WTC11 (cell line): Measurements from ENCODE around the gene PABPN1L. TPM values are rescaled to one million over a fixed set of nuclear protein-coding genes. Genes with fewer than 3 reads are reported as not detected.

Experiments used
- ATAC-seq: fragments of 200-7000 bp; cut with Tn5 transposase; 2 replicates; pipeline ENCODE4 v1.10.0; 2021; ENCODE audit warnings: mild to moderate bottlenecking, moderate library complexity
- CTCF ChIA-PET: fragments of 300-600 bp; sonication (Branson Sonifier 250); formaldehyde crosslinking; loops from one replicate; lab custom pipeline; 2021; ENCODE audit warnings: antibody characterized with exemption; lab: Charles Lee
- POLR2A ChIA-PET: fragments of 350-600 bp; sonication (Branson Sonifier 250); formaldehyde crosslinking; loops from one replicate; lab custom pipeline; 2021; ENCODE audit warnings: antibody characterized with exemption; lab: Charles Lee
- DNase-seq: peaks from one replicate; pipeline ENCODE4 v3.0.0; 2021; ENCODE audit warnings: low spot score
- H3K27ac Mint-ChIP-seq: 2 replicates; pipeline ENCODE4 v1.8.0; 2021; ENCODE audit warnings: mixed read lengths
- H3K27me3 Mint-ChIP-seq: 2 replicates; pipeline ENCODE4 v1.8.0; 2021; ENCODE audit warnings: low read depth, mild to moderate bottlenecking, moderate library complexity, mixed read lengths
- H3K36me3 Mint-ChIP-seq: 2 replicates; pipeline ENCODE4 v1.8.0; 2021; ENCODE audit warnings: mixed read lengths
- H3K4me1 Mint-ChIP-seq: 2 replicates; pipeline ENCODE4 v1.8.0; 2022; ENCODE audit warnings: mixed read lengths
- H3K4me3 Mint-ChIP-seq: 2 replicates; pipeline ENCODE4 v1.8.0; 2021; ENCODE audit warnings: mild to moderate bottlenecking, moderate library complexity, mixed read lengths
- H3K9me3 Mint-ChIP-seq: 2 replicates; pipeline ENCODE4 v1.8.0; 2021; ENCODE audit warnings: mixed read lengths
- CBFB ChIP-seq: sonication (generic); formaldehyde crosslinking; IDR thresholded peaks from 2 replicates; pipeline ENCODE4 v1.8.1; 2022; ENCODE audit warnings: mild to moderate bottlenecking, low read depth, missing genetic modification reagents
- CREM ChIP-seq: sonication (generic); formaldehyde crosslinking; IDR thresholded peaks from 2 replicates; pipeline ENCODE4 v1.8.1; 2022; ENCODE audit warnings: mild to moderate bottlenecking, missing genetic modification reagents, moderate library complexity
- IRF2 ChIP-seq: sonication (generic); formaldehyde crosslinking; IDR thresholded peaks from 2 replicates; pipeline ENCODE4 v1.8.0; 2022; ENCODE audit warnings: low read depth, missing genetic modification reagents, borderline replicate concordance
- JAZF1 ChIP-seq: fragments of 250-450 bp; sonication (Bioruptor Pico); IDR thresholded peaks from 2 replicates; pipeline ENCODE4 v1.9.0; 2021; ENCODE audit warnings: moderate library complexity, mild to moderate bottlenecking, inconsistent platforms
- NR2C2 ChIP-seq: sonication (generic); formaldehyde crosslinking; IDR thresholded peaks from 2 replicates; pipeline ENCODE4 v1.8.0; 2022; ENCODE audit warnings: mild to moderate bottlenecking, missing genetic modification reagents
- OVOL2 ChIP-seq: fragments of 250-450 bp; sonication (Bioruptor Pico); IDR thresholded peaks from 2 replicates; pipeline ENCODE4 v1.9.0; 2021; ENCODE audit warnings: mild to moderate bottlenecking, borderline replicate concordance
- ZNF121 ChIP-seq: sonication (generic); formaldehyde crosslinking; IDR thresholded peaks from 2 replicates; pipeline ENCODE4 v1.8.0; 2023; ENCODE audit warnings: missing genetic modification reagents
- ZNF232 ChIP-seq: sonication (generic); formaldehyde crosslinking; IDR thresholded peaks from 2 replicates; pipeline ENCODE4 v1.8.0; 2022; ENCODE audit warnings: mild to moderate bottlenecking, missing genetic modification reagents
- ZNF263 ChIP-seq: sonication (generic); formaldehyde crosslinking; IDR thresholded peaks from 2 replicates; pipeline ENCODE4 v1.8.1; 2022; ENCODE audit warnings: low read depth, mild to moderate bottlenecking, moderate library complexity, missing genetic modification reagents
- ZNF317 ChIP-seq: sonication (generic); formaldehyde crosslinking; IDR thresholded peaks from 2 replicates; pipeline ENCODE4 v1.8.1; 2023; ENCODE audit warnings: low read depth, mild to moderate bottlenecking, moderate library complexity, missing genetic modification reagents, borderline replicate concordance
- ZNF423 ChIP-seq: fragments of 250-450 bp; sonication (Bioruptor Pico); IDR thresholded peaks from 2 replicates; pipeline ENCODE4 v2.1.2; 2022; ENCODE audit warnings: mild to moderate bottlenecking, moderate library complexity
- total RNA-seq: library from RNA; stranded (reverse); gene quantifications from 3 replicates; pipeline ENCODE4 v1.2.3, GENCODE V29; 2021
- TF ChIP-seq, protein P1 (sequence below): fragments of 250-450 bp; sonication (Bioruptor Pico); IDR thresholded peaks from 2 replicates; pipeline ENCODE4 v1.9.0; 2021; ENCODE audit warnings: mild to moderate bottlenecking, borderline replicate concordance
- TF ChIP-seq, protein P2 (sequence below): sonication (generic); formaldehyde crosslinking; IDR thresholded peaks from 2 replicates; pipeline ENCODE4 v1.8.0; 2022; ENCODE audit warnings: missing genetic modification reagents
- TF ChIP-seq, protein P3 (sequence below): fragments of 250-450 bp; sonication (Bioruptor Pico); conservative IDR thresholded peaks from 2 replicates; pipeline ENCODE4 v1.9.0; 2021; ENCODE audit warnings: mild to moderate bottlenecking
- TF ChIP-seq, protein P4 (sequence below): sonication (generic); formaldehyde crosslinking; IDR thresholded peaks from 2 replicates; pipeline ENCODE4 v1.8.0; 2022; ENCODE audit warnings: mild to moderate bottlenecking, missing genetic modification reagents
- TF ChIP-seq, protein P5 (sequence below): sonication (generic); formaldehyde crosslinking; IDR thresholded peaks from 2 replicates; pipeline ENCODE4 v1.8.0; 2022; ENCODE audit warnings: mild to moderate bottlenecking, missing genetic modification reagents
- TF ChIP-seq, protein P6 (sequence below): sonication (generic); formaldehyde crosslinking; IDR thresholded peaks from 2 replicates; pipeline ENCODE4 v1.8.0; 2023; ENCODE audit warnings: missing genetic modification reagents

Gene PABPN1L
- total RNA-seq, 1 experiment from 2014 or later = not detected

DNA sequence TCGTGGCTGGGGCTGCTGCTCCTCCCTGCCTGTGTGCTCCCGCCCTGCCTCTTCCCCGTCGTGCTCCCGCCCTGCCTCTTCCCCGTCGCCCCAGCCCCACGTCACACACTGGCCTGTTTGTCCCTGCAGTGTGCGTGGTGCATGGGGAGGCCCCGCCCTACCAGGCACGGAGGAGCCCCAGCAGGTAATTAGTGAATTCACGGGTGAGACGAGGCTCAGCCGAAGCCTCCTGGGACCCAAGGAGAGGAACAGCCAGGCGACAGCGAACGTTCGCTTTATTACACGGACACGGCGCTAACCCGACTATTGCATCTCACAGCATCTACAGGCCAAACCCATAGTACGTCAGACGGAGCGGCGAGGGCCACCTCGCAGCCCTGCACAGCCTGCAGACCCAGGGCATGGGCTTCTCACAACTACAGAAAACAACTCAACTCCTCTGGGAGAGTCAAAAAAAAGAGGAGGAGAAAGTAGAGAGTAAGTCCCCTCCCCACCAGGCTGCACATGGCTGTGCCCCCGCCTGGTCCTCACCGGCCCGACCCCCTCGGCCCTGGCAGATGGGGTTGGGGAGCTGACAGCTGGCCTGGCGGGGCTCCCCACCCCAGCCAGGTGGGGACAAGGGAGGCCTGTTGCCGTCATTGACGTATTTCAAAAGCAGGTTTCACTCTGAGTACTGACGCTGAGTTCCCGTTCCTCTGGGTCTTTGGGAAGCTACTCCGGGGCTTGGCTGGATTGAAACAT, 4.3 kb upstream of the PABPN1L start (continued):
- TF ChIP-seq, protein P1, sequence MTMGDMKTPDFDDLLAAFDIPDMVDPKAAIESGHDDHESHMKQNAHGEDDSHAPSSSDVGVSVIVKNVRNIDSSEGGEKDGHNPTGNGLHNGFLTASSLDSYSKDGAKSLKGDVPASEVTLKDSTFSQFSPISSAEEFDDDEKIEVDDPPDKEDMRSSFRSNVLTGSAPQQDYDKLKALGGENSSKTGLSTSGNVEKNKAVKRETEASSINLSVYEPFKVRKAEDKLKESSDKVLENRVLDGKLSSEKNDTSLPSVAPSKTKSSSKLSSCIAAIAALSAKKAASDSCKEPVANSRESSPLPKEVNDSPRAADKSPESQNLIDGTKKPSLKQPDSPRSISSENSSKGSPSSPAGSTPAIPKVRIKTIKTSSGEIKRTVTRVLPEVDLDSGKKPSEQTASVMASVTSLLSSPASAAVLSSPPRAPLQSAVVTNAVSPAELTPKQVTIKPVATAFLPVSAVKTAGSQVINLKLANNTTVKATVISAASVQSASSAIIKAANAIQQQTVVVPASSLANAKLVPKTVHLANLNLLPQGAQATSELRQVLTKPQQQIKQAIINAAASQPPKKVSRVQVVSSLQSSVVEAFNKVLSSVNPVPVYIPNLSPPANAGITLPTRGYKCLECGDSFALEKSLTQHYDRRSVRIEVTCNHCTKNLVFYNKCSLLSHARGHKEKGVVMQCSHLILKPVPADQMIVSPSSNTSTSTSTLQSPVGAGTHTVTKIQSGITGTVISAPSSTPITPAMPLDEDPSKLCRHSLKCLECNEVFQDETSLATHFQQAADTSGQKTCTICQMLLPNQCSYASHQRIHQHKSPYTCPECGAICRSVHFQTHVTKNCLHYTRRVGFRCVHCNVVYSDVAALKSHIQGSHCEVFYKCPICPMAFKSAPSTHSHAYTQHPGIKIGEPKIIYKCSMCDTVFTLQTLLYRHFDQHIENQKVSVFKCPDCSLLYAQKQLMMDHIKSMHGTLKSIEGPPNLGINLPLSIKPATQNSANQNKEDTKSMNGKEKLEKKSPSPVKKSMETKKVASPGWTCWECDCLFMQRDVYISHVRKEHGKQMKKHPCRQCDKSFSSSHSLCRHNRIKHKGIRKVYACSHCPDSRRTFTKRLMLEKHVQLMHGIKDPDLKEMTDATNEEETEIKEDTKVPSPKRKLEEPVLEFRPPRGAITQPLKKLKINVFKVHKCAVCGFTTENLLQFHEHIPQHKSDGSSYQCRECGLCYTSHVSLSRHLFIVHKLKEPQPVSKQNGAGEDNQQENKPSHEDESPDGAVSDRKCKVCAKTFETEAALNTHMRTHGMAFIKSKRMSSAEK (CRISPR knock-in tag) = no peak
- no peak for TF ChIP-seq ZNF423 (CRISPR knock-in tag)
- no peak for TF ChIP-seq OVOL2
- no peak for TF ChIP-seq CBFB (CRISPR knock-in tag)
- no peak for TF ChIP-seq ZNF232

DNA sequence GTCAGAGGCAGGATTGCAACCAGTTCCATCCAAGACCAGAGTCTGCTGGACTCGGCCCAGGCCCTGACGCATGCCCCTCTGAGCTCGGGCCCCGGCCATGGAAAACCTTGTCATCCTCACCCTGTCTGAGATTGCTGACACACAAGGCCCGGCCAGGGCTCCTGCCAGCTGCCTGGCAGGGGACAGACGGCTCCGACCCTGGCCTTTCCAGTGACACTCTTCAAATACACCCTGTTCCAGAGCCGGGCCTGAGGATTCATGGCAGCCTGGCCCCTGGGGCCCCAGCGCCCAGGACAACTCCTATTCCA, 3.2 kb upstream of the PABPN1L start:
- no peak overlapping the region for H3K4me3 Mint-ChIP-seq
- no peaks in the 10 kb centered on the region for H3K36me3 Mint-ChIP-seq
- DNase-seq = no peak
- H3K4me1 Mint-ChIP-seq = no peaks in the 10 kb centered on the region
- no peaks in the 10 kb centered on the region for H3K27me3 Mint-ChIP-seq
- ChIA-PET POLR2A (no interaction called here), CTCF (no interaction called here)
- H3K9me3 Mint-ChIP-seq = no peaks in the 10 kb centered on the region
- TF ChIP-seq NR2C2 (CRISPR knock-in tag) (no peak), IRF2 (no peak), ZNF263 (CRISPR knock-in tag) (no peak), ZNF121 (CRISPR knock-in tag) (no peak), JAZF1 (CRISPR knock-in tag) (no peak), ZNF317 (CRISPR knock-in tag) (no peak), CREM (CRISPR knock-in tag) (no peak)
- TF ChIP-seq, protein P2, sequence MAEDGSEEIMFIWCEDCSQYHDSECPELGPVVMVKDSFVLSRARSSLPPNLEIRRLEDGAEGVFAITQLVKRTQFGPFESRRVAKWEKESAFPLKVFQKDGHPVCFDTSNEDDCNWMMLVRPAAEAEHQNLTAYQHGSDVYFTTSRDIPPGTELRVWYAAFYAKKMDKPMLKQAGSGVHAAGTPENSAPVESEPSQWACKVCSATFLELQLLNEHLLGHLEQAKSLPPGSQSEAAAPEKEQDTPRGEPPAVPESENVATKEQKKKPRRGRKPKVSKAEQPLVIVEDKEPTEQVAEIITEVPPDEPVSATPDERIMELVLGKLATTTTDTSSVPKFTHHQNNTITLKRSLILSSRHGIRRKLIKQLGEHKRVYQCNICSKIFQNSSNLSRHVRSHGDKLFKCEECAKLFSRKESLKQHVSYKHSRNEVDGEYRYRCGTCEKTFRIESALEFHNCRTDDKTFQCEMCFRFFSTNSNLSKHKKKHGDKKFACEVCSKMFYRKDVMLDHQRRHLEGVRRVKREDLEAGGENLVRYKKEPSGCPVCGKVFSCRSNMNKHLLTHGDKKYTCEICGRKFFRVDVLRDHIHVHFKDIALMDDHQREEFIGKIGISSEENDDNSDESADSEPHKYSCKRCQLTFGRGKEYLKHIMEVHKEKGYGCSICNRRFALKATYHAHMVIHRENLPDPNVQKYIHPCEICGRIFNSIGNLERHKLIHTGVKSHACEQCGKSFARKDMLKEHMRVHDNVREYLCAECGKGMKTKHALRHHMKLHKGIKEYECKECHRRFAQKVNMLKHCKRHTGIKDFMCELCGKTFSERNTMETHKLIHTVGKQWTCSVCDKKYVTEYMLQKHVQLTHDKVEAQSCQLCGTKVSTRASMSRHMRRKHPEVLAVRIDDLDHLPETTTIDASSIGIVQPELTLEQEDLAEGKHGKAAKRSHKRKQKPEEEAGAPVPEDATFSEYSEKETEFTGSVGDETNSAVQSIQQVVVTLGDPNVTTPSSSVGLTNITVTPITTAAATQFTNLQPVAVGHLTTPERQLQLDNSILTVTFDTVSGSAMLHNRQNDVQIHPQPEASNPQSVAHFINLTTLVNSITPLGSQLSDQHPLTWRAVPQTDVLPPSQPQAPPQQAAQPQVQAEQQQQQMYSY = no peak
- TF ChIP-seq, protein P3, sequence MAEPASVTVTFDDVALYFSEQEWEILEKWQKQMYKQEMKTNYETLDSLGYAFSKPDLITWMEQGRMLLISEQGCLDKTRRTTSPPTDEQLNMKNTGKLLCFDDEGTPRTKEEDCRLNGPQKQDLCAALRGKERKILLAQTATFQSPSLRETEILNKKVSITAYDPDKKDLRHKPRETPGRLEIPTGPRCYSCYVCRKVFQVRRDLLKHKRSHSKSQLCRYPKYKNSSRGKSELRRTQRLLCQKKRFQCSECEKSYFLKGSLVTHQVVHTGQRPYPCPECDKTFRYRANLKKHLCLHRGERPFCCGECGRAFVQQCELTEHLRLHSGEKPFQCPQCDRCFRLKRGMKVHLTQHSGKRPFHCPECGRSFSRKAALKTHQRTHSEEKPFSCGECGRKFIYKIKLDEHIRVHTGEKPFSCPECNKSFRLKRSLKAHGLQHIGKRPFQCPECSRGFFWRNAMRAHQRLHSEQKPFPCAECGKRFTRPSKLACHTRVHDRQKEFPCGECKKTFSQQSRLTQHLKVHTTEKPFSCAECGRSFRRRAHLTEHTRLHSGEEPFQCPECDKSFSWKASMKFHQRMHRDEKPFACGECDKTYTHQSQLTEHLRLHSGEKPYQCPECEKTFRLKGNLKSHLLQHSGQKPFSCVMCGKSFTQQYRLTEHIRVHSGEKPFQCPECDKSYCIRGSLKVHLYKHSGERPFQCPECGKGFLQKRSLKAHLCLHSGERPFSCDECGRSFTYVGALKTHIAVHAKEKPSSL = no peak
- TF ChIP-seq, protein P4, sequence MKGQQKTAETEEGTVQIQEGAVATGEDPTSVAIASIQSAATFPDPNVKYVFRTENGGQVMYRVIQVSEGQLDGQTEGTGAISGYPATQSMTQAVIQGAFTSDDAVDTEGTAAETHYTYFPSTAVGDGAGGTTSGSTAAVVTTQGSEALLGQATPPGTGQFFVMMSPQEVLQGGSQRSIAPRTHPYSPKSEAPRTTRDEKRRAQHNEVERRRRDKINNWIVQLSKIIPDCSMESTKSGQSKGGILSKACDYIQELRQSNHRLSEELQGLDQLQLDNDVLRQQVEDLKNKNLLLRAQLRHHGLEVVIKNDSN (CRISPR knock-in tag) = no peak
- TF ChIP-seq, protein P5, sequence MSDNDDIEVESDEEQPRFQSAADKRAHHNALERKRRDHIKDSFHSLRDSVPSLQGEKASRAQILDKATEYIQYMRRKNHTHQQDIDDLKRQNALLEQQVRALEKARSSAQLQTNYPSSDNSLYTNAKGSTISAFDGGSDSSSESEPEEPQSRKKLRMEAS = no peak
- TF ChIP-seq, protein P6, sequence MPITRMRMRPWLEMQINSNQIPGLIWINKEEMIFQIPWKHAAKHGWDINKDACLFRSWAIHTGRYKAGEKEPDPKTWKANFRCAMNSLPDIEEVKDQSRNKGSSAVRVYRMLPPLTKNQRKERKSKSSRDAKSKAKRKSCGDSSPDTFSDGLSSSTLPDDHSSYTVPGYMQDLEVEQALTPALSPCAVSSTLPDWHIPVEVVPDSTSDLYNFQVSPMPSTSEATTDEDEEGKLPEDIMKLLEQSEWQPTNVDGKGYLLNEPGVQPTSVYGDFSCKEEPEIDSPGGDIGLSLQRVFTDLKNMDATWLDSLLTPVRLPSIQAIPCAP (CRISPR knock-in tag) = no peak
- TF ChIP-seq, all 79 proteins: peak for 0
- no peak for ATAC-seq
- H3K27ac Mint-ChIP-seq = no peak overlapping the region
